NCI-H82 treated with DMSO at 0.1 percent for 48 hours (cell line): ENCODE data around the gene NFE2L1.
"Not testable (repeated sequence)": the region's sequence is repeated elsewhere in the genome, so short reads cannot be mapped to it uniquely, and the experiment has no call there.

Experiments
- DNase-seq: peaks from one replicate; lab custom pipeline; 2025; ENCODE audit not compliant: unreplicated experiment; lab: John Stamatoyannopoulos, UW

The NFE2L1 gene, protein sequence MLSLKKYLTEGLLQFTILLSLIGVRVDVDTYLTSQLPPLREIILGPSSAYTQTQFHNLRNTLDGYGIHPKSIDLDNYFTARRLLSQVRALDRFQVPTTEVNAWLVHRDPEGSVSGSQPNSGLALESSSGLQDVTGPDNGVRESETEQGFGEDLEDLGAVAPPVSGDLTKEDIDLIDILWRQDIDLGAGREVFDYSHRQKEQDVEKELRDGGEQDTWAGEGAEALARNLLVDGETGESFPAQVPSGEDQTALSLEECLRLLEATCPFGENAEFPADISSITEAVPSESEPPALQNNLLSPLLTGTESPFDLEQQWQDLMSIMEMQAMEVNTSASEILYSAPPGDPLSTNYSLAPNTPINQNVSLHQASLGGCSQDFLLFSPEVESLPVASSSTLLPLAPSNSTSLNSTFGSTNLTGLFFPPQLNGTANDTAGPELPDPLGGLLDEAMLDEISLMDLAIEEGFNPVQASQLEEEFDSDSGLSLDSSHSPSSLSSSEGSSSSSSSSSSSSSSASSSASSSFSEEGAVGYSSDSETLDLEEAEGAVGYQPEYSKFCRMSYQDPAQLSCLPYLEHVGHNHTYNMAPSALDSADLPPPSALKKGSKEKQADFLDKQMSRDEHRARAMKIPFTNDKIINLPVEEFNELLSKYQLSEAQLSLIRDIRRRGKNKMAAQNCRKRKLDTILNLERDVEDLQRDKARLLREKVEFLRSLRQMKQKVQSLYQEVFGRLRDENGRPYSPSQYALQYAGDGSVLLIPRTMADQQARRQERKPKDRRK

DNA sequence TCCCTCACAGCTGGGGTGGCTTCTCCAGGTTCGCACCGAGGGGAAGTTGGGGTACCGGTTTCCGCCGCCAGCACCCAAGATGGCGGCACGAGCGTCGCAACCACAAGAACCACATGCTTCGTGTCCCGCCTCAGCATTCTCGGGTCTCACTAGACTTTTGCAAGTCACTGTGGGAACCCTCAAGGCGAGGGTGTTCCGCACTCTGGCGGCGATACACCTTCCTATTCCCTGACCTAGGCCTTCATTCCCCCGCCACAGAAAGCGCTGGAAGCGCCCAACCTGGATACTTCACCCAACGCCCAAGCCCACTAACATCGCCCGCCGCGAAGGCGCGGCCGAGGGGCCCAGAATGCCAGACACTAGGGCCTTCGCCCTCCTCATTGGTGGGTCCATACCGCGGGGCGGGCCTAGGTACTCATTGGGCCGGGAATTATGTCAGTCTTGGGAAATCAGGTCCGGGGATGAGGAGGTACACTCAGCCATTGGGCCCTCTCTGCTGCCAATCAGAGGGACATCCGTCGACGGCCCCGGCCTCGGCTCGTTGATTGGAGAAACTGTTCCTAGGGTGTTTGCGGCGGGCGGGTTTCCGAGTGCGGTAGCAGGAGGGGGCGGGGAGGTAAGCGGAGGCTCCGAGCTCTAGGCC is at the start of gene NFE2L1:
TSS of gene NFE2L1 (plus strand) at position 619 of the 643 bp plus-strand sequence. CDS start 2,760 bp downstream, outside the sequence.
- peak; percentile 99 for DNase-seq

DNA sequence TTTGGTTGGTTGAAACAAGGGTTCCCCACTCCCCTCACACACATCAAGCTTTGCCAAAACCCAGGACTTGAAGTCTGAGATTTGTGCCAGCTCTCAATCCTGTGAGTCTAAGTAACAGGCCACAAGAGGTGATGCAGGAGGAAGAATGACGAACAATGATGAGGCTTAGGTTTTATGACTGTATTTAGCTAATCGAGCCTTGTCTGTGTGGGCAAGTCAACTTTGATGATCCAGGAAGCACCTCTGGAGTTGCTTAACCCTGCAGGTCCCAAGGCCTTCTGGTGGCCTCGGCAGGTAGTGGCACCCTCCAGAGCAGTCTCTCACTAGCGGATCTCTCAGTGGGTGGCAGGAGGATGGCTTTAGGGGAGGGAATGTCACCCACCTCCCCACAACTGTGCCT is 48.6 kb upstream of the NFE2L1 start:
- DNase-seq, result no peak

- DNase-seq, result no peak
Observed at GRCh38 chr17:48001197-48001596, 47.0 kb upstream of the NFE2L1 start.

- DNase-seq, result not testable (repeated sequence)
Observed at GRCh38 chr17:48001657-48002056, 46.5 kb upstream of the NFE2L1 start.

DNA sequence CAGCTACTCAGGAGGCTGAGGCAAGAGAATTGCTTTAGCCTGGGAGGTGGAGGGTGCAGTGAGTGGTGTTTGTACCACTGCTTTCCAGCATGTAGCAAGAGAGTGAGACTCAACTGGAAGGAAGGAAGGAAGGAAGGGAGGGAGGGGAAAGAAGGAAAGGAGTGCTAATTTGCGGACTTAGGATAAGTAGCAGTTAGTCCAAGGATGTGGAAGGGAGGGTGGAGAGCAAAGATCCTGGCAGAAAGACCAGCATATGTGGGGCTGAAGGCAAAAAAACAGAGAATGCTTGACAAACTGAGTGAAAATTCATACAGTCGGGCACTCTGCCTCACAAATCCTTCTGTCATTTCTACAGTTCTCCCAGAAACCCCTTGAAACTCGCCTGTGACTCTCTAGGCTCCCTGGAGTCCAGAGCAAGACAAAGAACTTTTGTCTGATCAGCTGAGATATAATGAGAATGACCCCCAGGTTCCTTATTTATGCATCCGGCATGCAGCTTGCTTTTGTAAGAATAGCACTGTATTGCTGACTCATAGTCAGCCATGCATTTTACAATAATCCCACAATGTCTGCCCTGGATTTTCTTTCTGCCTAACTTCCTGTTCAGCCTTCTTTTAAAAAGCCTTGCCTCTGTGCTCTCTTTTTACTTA is 45.8 kb upstream of the NFE2L1 start:
- peak; percentile 47 for DNase-seq

DNA sequence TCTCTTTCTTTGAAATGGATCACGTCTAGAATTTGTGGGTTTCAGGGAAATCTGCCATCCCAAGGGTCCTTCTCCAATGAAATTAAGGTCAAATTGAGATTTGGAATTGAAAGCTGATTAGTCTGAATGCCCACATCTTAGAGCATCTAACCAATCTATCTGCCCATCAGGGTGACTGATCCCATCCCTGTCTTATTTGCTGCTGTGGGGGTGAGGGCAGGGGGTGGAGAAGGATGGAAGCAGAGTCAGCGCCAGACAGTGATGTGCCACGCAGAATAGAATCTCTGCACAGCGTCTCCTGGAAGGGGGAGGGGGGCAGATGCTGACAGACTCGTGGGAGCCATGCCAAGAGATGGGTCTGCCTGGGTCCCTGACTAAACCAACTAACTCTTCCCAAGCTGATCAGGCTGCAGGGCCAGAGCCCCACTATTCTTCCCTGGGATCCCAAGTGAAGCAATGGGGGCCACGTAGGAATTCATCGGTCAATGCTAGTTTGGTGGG is 45.2 kb upstream of the NFE2L1 start:
- DNase-seq, result peak; percentile 89

- peak; percentile 100 for DNase-seq
Observed at GRCh38 chr17:48003417-48004151, 44.6 kb upstream of the NFE2L1 start.

GRCh38 chr17:48004983-48005382 is 43.2 kb upstream of the NFE2L1 start:
- DNase-seq, result no peak

DNA sequence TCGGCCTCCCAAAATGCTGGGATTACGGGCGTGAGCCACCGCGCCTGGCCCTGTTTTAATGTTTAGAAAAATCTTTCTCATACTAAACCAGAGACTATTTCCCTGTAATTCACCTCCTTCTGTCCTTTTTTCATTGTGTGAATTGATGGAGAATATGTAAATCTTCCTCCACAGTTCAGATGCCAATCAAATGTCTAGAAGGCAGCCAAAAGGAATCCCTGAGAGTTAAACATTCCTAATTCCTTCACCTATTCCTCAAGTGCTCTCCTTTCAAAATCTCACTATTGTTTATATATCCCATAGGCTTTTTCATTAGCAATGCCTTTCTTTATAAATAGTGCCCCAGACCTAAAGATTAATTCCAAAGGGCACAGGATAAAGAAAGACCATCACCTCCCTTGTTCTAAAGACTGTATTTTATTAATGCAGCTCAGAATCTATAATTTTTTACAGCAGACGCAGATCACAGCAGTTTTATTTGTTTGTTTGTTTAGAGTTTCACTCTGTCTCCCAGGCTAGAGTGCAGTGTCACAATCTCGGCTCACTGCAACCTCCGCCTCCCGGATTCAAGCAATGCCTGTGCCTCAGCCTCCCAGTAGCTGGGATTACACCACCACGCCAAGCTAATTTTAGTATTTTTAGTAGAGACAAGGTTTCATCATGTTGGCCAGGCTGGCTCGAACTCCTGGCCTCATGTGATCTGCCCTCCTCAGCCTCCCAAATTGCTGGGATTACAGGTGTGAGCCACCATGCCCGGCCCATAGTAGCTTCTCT is 41.0 kb upstream of the NFE2L1 start:
- no peak for DNase-seq

DNA sequence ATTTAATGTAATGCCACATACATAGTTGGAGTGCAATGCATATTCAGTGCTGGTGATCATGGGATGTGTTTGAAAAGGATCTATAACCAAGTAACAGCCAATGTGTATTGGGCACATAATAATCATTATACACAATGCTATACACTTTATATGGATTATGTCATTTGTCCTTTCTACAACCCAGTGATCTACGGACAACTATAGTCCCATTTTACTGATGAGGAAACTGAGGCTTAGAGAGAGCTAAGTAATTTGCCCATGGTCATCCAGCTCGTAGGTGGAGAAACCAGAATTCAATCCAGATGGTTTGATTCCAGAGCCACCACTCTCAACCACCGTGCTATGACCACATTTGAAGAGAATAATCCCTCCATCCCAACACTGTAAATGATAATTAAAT is 38.0 kb upstream of the NFE2L1 start:
- no peak for DNase-seq

- peak; percentile 75 for DNase-seq
Observed at GRCh38 chr17:48011405-48012150, 36.6 kb upstream of the NFE2L1 start.

DNA sequence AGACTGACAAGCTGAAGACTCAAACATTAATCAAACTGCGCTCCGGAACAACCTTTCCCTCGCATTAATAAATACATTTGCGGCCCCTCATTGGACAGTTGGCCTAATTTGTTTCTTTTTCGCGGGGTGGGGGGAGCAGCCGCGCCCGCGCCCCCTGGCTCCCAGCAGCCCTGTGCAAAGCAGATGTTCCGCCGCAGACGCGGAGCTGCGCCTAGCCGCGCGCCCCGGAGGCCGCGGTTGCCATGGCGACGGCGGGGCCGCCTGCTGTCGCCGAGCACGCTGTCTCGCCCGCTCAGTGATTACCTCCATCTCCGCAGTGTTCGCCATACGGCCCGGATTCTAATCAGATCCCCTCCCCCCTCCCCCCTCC is 36.0 kb upstream of the NFE2L1 start:
- DNase-seq, result peak; percentile 91

GRCh38 chr17:48012654-48013053 is 35.5 kb upstream of the NFE2L1 start:
- DNase-seq, result no peak

GRCh38 chr17:48013876-48014594 is 34.1 kb upstream of the NFE2L1 start:
- no peak for DNase-seq

GRCh38 chr17:48014595-48015111 is 33.5 kb upstream of the NFE2L1 start:
- DNase-seq, result peak; percentile 77

DNA sequence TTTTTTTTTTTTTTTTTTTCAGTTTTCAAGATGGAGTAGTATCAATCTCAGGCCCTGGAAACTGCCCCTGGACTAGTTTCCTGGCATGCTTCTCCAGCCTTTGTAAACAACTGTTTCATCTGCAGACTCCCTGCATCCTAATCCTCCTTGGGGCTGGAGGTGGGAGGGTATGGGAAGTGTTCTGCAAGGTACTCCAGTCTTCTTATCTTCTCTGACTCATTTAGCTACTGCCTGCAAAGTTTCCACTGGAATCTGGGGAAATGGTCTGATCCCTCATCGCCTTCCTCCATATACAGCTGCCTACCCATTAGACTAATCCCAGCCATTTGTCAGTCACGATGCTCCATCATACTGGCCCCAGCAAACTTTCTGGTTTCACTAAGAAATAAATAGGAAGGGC is 32.0 kb upstream of the NFE2L1 start:
- peak; percentile 95 for DNase-seq

GRCh38 chr17:48017817-48018158 is 30.4 kb upstream of the NFE2L1 start:
- DNase-seq, result not testable (repeated sequence)

GRCh38 chr17:48021934-48022333 is 26.2 kb upstream of the NFE2L1 start:
- DNase-seq, result no peak
